Rectal smooth muscle tissue (tissue), 1 donor: Measurements from ENCODE around the gene UGCG.

Source experiments
- H3K27ac ChIP-seq: one replicate; pipeline ENCODE4 v1.7.0; 2013; ENCODE audit warnings: low read depth, low read length, inconsistent platforms
- H3K27me3 ChIP-seq: one replicate; pipeline ENCODE4 v1.7.0; 2013; ENCODE audit warnings: low read length; ENCODE audit not compliant: control insufficient read depth, insufficient read depth
- H3K36me3 ChIP-seq: one replicate; pipeline ENCODE4 v1.7.0; 2013; ENCODE audit warnings: low read length; ENCODE audit not compliant: control insufficient read depth, insufficient read depth
- H3K4me1 ChIP-seq: one replicate; pipeline ENCODE4 v1.7.0; 2013; ENCODE audit warnings: low read length; ENCODE audit not compliant: control insufficient read depth, insufficient read depth
- H3K4me3 ChIP-seq: one replicate; pipeline ENCODE4 v1.7.0; 2013; ENCODE audit warnings: low read length
- H3K9ac ChIP-seq: one replicate; pipeline ENCODE4 v1.7.0; 2013; ENCODE audit warnings: low read length

Gene UGCG

GRCh38 chr9:111984086-111984802, 87.6 kb downstream of the UGCG start:
- Histone ChIP-seq H3K36me3 (no peaks in the 10 kb centered on the region), H3K27ac (no peak overlapping the region), H3K27me3 (no peaks in the 10 kb centered on the region), H3K9ac (no peak overlapping the region), H3K4me1 (no peaks in the 10 kb centered on the region), H3K4me3 (no peak overlapping the region)
